Osteoblast (primary cell): Measurements from ENCODE around the gene CBFA2T3. TPM values are rescaled to one million over a fixed set of nuclear protein-coding genes. Genes with fewer than 3 reads are reported as not detected.
"Not testable (repeated sequence)": the region's sequence is repeated elsewhere in the genome, so short reads cannot be mapped to it uniquely, and the experiment has no call there.

ENCODE experiments used
- DNase-seq: peaks from one replicate; pipeline ENCODE4 v3.0.0; 2011; ENCODE audit warnings: low spot score, mixed read lengths; ENCODE audit not compliant: insufficient read length; ENCODE audit errors: missing footprints
- H2AFZ ChIP-seq: 2 replicates; pipeline ENCODE4 v1.6.0; 2011; ENCODE audit warnings: mild to moderate bottlenecking, low read length
- H3K27ac ChIP-seq: 2 replicates; pipeline ENCODE4 v1.5.1; 2011; ENCODE audit warnings: mild to moderate bottlenecking, low read depth, low read length, moderate library complexity
- H3K27me3 ChIP-seq: 2 replicates; pipeline ENCODE4 v1.6.0; 2012; ENCODE audit warnings: mild to moderate bottlenecking, control low read depth, inconsistent platforms, low read length, moderate library complexity; ENCODE audit not compliant: insufficient read depth
- H3K36me3 ChIP-seq: 2 replicates; pipeline ENCODE4 v1.5.1; 2011; ENCODE audit warnings: mild to moderate bottlenecking, low read length, control low read depth, moderate library complexity; ENCODE audit not compliant: insufficient read depth
- H3K4me1 ChIP-seq: 2 replicates; pipeline ENCODE4 v1.5.1; 2011; ENCODE audit warnings: mild to moderate bottlenecking, low read length, control low read depth, moderate library complexity; ENCODE audit not compliant: insufficient read depth
- H3K4me2 ChIP-seq: 2 replicates; pipeline ENCODE4 v1.6.0; 2011; ENCODE audit warnings: mild to moderate bottlenecking, low read length; ENCODE audit not compliant: insufficient read depth
- H3K4me3 ChIP-seq: fragments of 200-600 bp; sonication (generic); 3 replicates; pipeline ENCODE4 v1.5.1; 2012; ENCODE audit warnings: mild to moderate bottlenecking, low read length, inconsistent platforms; ENCODE audit not compliant: insufficient read depth
- H3K79me2 ChIP-seq: 2 replicates; pipeline ENCODE4 v1.6.0; 2012; ENCODE audit warnings: mild to moderate bottlenecking, low read length, control low read depth, inconsistent platforms; ENCODE audit not compliant: insufficient read depth
- H3K9me3 ChIP-seq: 2 replicates; pipeline ENCODE4 v1.5.1; 2011; ENCODE audit warnings: low read depth, low read length, control low read depth
- H4K20me1 ChIP-seq: 2 replicates; pipeline ENCODE4 v1.6.0; 2012; ENCODE audit warnings: mild to moderate bottlenecking, low read length, control low read depth; ENCODE audit not compliant: insufficient read depth
- total RNA-seq: library from RNA; depleted of rRNA; stranded (reverse); fragments of >200 nt; gene quantifications from 2 replicates; pipeline ENCODE4 v1.2.3, GENCODE V29; 2012
- TF ChIP-seq, protein P1 (sequence below): IDR thresholded peaks from 2 replicates; pipeline ENCODE4 v1.5.1; 2011; ENCODE audit warnings: mild to moderate bottlenecking, low read depth, low read length, moderate library complexity; ENCODE audit errors: extremely low read depth

The CBFA2T3 gene
- total RNA-seq, 1 donor: not detected

DNA sequence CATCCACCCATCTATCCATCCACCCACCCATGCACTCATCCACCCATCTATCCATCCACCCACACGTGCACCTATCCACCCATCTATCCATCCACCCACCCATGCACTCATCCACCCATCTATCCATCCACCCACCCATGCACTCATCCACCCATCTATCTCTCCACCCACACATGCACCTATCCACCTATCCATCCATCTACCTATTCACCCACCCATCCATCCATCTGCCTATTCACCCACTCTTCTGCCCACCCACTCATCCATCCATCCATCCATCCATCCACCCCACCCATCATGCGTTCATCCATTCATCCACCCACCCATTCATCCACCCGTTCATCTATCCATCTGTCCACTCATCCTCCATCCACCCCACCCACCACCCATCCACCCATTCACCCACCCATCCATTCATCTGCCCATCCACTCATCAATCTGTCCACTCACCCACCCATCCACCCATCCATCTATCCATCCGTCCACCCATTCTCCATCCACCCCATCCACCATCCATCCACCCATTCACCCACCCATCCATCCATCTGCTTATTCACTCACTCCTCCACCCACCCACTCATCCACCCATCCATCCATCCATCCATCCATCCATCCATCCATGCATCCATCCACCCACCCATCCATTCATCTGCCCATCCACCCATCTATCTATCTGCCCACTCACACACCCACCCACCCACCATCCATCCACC lies 35.1 kb upstream of the CBFA2T3 start:
- TF ChIP-seq, protein P1, sequence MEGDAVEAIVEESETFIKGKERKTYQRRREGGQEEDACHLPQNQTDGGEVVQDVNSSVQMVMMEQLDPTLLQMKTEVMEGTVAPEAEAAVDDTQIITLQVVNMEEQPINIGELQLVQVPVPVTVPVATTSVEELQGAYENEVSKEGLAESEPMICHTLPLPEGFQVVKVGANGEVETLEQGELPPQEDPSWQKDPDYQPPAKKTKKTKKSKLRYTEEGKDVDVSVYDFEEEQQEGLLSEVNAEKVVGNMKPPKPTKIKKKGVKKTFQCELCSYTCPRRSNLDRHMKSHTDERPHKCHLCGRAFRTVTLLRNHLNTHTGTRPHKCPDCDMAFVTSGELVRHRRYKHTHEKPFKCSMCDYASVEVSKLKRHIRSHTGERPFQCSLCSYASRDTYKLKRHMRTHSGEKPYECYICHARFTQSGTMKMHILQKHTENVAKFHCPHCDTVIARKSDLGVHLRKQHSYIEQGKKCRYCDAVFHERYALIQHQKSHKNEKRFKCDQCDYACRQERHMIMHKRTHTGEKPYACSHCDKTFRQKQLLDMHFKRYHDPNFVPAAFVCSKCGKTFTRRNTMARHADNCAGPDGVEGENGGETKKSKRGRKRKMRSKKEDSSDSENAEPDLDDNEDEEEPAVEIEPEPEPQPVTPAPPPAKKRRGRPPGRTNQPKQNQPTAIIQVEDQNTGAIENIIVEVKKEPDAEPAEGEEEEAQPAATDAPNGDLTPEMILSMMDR: no peak
- H4K20me1 ChIP-seq: no peaks in the 10 kb centered on the region
- no peak overlapping the region for H3K4me2 ChIP-seq
- H3K27ac ChIP-seq: no peak overlapping the region
- DNase-seq: no peak
- H3K4me1 ChIP-seq: no peaks in the 10 kb centered on the region
- H3K9me3 ChIP-seq: no peaks in the 10 kb centered on the region
- H3K4me3 ChIP-seq: no peak overlapping the region
- no peaks in the 10 kb centered on the region for H3K27me3 ChIP-seq
- H3K36me3 ChIP-seq: no peaks in the 10 kb centered on the region
- no peak overlapping the region for H2AFZ ChIP-seq
- H3K79me2 ChIP-seq: no peaks in the 10 kb centered on the region

DNA sequence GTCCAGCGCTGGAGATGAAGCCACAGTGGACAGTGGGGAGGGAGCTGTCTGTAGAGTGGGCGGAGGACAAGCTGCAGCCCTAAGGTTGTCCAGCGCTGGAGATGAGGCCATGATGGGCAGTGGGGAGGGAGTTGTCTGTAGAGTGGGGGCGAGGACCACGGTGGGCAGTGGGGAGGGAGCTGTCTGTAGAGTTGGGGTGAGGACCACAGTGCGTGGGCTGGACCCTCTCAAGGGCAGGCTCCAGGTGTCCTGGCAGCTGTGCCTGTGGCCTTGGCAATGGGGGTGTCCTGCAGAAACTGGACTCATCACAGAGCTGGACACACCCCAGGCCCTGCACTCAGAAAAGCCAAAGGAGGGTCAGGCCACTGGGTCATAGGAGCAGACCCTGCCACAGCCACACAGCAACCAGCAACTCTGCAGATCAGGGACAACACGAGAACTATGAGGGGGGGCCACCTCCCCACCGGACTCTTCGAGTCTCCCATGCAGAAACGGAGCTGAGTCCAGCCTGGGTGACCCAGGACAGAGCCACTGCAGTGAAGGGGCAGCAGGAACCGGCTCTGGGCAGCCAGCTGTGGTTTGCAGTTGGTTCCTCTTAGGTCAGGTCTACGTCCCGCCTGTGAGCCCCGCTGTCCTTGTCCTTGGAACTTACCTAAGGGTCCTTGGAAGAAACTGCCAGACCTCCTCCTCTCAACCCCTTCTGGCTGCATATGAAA lies 33.4 kb upstream of the CBFA2T3 start:
- Histone ChIP-seq H4K20me1 (no peaks in the 10 kb centered on the region), H3K4me3 (no peak overlapping the region), H3K4me2 (no peak overlapping the region), H3K9me3 (no peaks in the 10 kb centered on the region), H3K27me3 (no peaks in the 10 kb centered on the region), H3K36me3 (no peaks in the 10 kb centered on the region), H3K79me2 (no peaks in the 10 kb centered on the region), H2AFZ (no peak overlapping the region), H3K27ac (no peak overlapping the region), H3K4me1 (no peaks in the 10 kb centered on the region)
- DNase-seq: peak; percentile 30
- TF ChIP-seq, protein P1: no peak

DNA sequence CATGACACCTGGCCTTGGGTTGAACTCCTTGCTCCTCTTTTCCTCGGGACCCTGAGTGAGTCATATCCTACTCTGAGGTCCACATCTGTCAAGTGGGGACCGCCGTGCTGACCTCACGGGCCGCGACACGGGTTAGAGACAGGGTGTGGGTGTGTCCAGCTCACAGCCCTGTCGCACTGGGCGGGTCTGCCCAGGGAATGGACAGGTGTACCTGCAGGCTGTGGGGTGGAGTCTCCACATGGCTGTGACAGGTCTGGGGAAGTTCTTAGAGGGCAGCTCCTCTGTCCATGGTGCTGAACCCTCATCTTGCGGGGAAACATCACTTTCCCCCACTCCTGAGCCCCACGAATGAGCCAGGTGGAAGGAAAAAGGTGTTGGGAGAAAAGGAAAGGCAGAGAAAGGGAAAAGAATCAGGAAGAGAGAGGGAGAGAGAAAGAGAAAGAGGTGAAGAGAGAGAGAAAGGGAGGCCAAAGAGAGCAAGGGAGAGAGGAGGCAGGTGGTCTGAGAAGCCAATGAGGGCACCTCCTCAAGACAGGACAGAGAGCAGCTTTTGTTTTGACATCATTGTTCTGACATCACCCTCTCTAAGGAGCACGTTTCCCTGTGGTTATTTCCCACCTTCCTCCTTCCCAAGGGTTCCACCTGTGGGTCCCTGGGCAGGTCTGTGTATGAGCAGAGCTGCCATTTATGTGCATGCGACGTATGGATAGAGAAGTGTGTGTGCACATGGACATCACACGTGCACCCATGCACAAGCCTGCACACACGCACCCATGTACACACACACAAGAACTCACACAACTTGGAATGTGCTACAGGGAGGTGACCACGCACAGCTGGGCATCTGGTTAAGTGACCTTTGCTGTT lies 32.6 kb upstream of the CBFA2T3 start:
- Histone ChIP-seq H3K36me3 (no peaks in the 10 kb centered on the region), H3K4me1 (no peaks in the 10 kb centered on the region), H2AFZ (no peak overlapping the region), H4K20me1 (no peaks in the 10 kb centered on the region), H3K27ac (no peak overlapping the region), H3K27me3 (no peaks in the 10 kb centered on the region), H3K79me2 (no peaks in the 10 kb centered on the region), H3K4me2 (no peak overlapping the region), H3K9me3 (no peaks in the 10 kb centered on the region), H3K4me3 (no peak overlapping the region)
- TF ChIP-seq, protein P1: no peak
- DNase-seq: peak; percentile 76

DNA sequence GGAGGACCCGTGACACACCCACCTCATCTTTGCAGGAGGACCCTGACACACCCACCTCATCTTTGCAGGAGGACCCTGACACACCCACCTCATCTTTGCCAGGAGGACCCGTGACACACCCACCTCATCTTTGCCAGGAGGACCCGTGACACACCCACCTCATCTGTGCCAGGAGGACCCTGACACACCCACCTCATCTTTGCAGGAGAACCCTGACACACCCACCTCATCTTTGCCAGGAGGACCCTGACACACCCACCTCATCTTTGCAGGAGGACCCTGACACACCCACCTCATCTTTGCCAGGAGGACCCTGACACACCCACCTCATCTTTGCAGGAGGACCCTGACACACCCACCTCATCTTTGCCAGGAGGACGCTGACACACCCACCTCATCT lies 31.8 kb upstream of the CBFA2T3 start:
- H3K4me1 ChIP-seq, DNase-seq, H3K36me3 ChIP-seq, H2AFZ ChIP-seq, H3K79me2 ChIP-seq, H4K20me1 ChIP-seq, H3K9me3 ChIP-seq, H3K4me3 ChIP-seq, H3K27me3 ChIP-seq, H3K27ac ChIP-seq, H3K4me2 ChIP-seq: not testable (repeated sequence)
